ENCODE results near the gene CLSTN2. TPM values are rescaled to one million over a fixed set of nuclear protein-coding genes. Genes with fewer than 3 reads are reported as not detected.

CLSTN2 gene
- total and polyA plus RNA-seq, 12 donors, result 0.67 to 17.8 (median 5.3) TPM

DNA sequence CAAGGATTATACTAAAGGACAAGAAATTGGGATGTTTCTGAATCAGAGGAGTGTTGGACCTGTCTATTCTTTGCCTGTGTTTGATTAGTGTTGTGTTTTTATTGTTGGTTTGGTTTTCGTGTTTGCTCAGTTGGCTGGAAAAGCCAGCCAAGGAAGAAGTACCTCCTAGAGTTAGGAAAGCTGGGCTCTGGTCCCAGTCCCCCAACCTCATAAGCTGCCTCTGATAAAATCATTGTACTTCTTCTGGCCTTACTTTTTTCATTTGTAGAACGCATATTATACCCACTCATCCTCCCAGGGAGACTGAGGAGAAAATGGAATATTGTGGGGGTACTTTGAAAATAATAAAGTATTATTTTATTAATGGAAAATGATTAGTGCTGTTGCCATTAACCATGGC lies 565.5 kb downstream of the CLSTN2 start:
- intact Hi-C loops (cut with DNase I), result no loop called here
- TF ChIP-seq, protein P1, sequence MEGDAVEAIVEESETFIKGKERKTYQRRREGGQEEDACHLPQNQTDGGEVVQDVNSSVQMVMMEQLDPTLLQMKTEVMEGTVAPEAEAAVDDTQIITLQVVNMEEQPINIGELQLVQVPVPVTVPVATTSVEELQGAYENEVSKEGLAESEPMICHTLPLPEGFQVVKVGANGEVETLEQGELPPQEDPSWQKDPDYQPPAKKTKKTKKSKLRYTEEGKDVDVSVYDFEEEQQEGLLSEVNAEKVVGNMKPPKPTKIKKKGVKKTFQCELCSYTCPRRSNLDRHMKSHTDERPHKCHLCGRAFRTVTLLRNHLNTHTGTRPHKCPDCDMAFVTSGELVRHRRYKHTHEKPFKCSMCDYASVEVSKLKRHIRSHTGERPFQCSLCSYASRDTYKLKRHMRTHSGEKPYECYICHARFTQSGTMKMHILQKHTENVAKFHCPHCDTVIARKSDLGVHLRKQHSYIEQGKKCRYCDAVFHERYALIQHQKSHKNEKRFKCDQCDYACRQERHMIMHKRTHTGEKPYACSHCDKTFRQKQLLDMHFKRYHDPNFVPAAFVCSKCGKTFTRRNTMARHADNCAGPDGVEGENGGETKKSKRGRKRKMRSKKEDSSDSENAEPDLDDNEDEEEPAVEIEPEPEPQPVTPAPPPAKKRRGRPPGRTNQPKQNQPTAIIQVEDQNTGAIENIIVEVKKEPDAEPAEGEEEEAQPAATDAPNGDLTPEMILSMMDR (IDR thresholded peaks at IDR 0.05), result no peak
- TF ChIP-seq POLR2A (IDR thresholded peaks at IDR 0.05), result no peak
- H3K9me3 ChIP-seq (replicated peaks in 1 of 3), result no peaks in the 10 kb centered on the region
- H3K27me3 ChIP-seq, result no peaks in the 10 kb centered on the region
- 60 to 97% (median 79%) methylated on average over 2 of the region's 2 CpGs for WGBS, 4 donors
- H3K4me1 ChIP-seq (replicated peaks in 1 of 2), result no peaks in the 10 kb centered on the region
- H3K27ac ChIP-seq, result no peak overlapping the region
- no peak for DNase-seq
- no peaks in the 10 kb centered on the region for H3K36me3 ChIP-seq (replicated peaks in 1 of 2)
- no peak overlapping the region for H3K4me3 ChIP-seq

DNA sequence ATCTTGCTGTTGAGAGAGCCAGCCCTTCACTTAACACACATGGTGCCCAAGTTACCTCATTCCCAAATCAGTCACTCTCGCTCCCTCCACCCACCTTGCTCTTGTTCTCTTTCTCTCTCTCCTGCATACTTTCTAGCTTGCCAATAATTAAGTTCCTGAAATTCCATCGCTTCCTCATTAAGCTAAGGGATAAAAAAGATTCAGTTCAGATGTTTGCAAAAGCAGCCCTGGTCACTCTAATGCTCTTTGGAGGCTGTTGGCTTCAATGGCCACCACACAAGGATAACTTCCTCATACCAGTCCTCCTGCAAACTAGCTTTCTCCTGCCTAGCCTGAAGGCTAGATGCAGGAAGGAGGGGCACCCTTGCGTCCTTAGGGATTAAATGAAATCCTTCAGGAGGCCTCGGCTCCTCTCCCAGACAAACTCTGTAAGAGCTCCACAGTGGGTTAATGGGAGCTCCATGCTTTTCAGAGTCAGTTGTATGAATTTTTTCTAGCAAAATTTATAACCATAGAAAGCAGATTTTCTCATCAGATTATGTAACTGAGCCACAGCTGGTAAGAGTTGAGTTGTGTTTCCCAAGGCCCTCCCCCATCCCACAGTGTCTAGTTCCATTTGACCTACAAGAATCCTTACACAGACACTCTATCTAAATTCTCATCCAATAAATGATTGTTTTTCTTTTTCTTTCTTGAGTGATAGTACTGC lies 566.2 kb downstream of the CLSTN2 start:
- no peaks in the 10 kb centered on the region for H3K36me3 ChIP-seq (replicated peaks in 1 of 2)
- DNase-seq, result no peak
- WGBS, 4 donors, result 78 to 88% (median 82%) methylated on average over 4 of the region's 4 CpGs
- no peak overlapping the region for H3K4me3 ChIP-seq
- no peaks in the 10 kb centered on the region for H3K27me3 ChIP-seq
- no peak for TF ChIP-seq POLR2A (IDR thresholded peaks at IDR 0.05)
- TF ChIP-seq, protein P1 (IDR thresholded peaks at IDR 0.05), result no peak
- H3K27ac ChIP-seq, result no peak overlapping the region
- intact Hi-C loops (cut with DNase I), result no loop called here
- H3K4me1 ChIP-seq (replicated peaks in 1 of 2), result no peaks in the 10 kb centered on the region
- H3K9me3 ChIP-seq (replicated peaks in 1 of 3), result no peaks in the 10 kb centered on the region

GRCh38 chr3:140501770-140502364 lies 566.9 kb downstream of the CLSTN2 start:
- no peaks in the 10 kb centered on the region for H3K36me3 ChIP-seq (replicated peaks in 1 of 2)

DNA sequence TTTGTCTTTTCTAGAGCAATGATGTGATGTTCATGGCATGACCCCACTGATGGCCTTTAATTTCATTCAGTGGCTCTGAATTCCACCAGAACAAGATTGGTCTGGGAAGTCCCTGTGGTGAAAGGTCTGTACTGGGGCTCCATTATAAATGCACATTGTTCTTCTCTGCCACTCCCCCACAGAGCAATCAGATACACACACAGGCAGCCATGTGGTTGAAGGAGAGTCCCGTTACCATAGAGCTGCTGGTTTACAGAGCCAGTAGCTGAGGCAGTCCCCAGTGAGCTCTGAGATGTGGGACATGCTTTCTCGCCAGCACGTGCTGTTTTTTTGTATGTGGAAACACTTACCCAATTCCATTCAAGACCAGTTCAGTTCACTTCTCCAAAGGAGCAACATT lies 570.2 kb downstream of the CLSTN2 start:
- Histone ChIP-seq H3K4me3 (no peak overlapping the region), H3K36me3 (replicated peaks in 1 of 2) (no peaks in the 10 kb centered on the region), H3K4me1 (replicated peaks in 1 of 2) (no peaks in the 10 kb centered on the region), H3K27ac (no peak overlapping the region), H3K9me3 (replicated peaks in 1 of 3) (no peaks in the 10 kb centered on the region), H3K27me3 (no peaks in the 10 kb centered on the region)
- intact Hi-C loops (cut with DNase I), result no loop called here
- no peak for DNase-seq
- TF ChIP-seq POLR2A (IDR thresholded peaks at IDR 0.05), result no peak
- TF ChIP-seq, protein P1 (IDR thresholded peaks at IDR 0.05), result no peak
- WGBS, 4 donors, result 35 to 54% (median 47%) methylated on average over 3 of the region's 3 CpGs

More at GRCh38 chr3:140501770-140502364, 566.9 kb downstream of the CLSTN2 start:
- Histone ChIP-seq H3K4me3 (no peak overlapping the region), H3K4me1 (replicated peaks in 1 of 2) (no peaks in the 10 kb centered on the region), H3K9me3 (replicated peaks in 1 of 3) (no peaks in the 10 kb centered on the region), H3K27me3 (no peaks in the 10 kb centered on the region), H3K27ac (no peak overlapping the region)
- TF ChIP-seq, protein P1 (IDR thresholded peaks at IDR 0.05), result no peak
- no peak for TF ChIP-seq POLR2A (IDR thresholded peaks at IDR 0.05)
- no peak for DNase-seq
- intact Hi-C loops (cut with DNase I), result no loop called here
